SK-N-SH (cell line): ENCODE data around the gene OGFOD2. TPM values are rescaled to one million over a fixed set of nuclear protein-coding genes. Genes with fewer than 3 reads are reported as not detected.

ENCODE experiments used
- CTCF ChIA-PET: fragments of 300-600, 350-600 bp; formaldehyde crosslinking; extraction: SDS; loops from one replicate; lab custom pipeline; 2021; lab: Yijun Ruan, JAX
- POLR2A ChIA-PET: fragments of 350-600 bp; sonication (Branson Sonifier 250); formaldehyde crosslinking; extraction: SDS; loops from one replicate; lab custom pipeline; 2020; ENCODE audit warnings: antibody characterized with exemption, inconsistent platforms; lab: Yijun Ruan, JAX
- DNase-seq: peaks from one replicate; pipeline ENCODE4 v3.0.0; 2012
- H2AFZ ChIP-seq: fragments of 200-600 bp; sonication (generic); 2 replicates; pipeline ENCODE4 v1.8.1; 2016; ENCODE audit warnings: antibody characterized with exemption, mild to moderate bottlenecking, low read depth
- H3F3A ChIP-seq: fragments of 200-600 bp; sonication (generic); replicated peaks from 2 replicates; pipeline ENCODE3; 2016; ENCODE audit warnings: antibody characterized with exemption, mild to moderate bottlenecking; ENCODE audit not compliant: insufficient read depth
- H3K27ac ChIP-seq, 2 experiments: fragments of 200-500 bp in 1 of 2; fragments of 200-600 bp in 1 of 2; sonication (Bioruptor generic) in 1 of 2; sonication (generic), shearing (Covaris generic) in 1 of 2; 2 replicates each; pipeline versions ENCODE4 v1.5.1 to v1.6.1; 2014 to 2016; ENCODE audit warnings: low read depth in 2 of 2, inconsistent platforms in 1 of 2, low read length in 1 of 2, mild to moderate bottlenecking in 1 of 2, mixed read lengths in 1 of 2
- H3K27me3 ChIP-seq: fragments of 200-600 bp; sonication (generic), shearing (Covaris generic); 2 replicates; pipeline ENCODE4 v1.6.1; 2016; ENCODE audit warnings: mixed run types; ENCODE audit not compliant: insufficient read depth
- H3K36me3 ChIP-seq, 2 experiments: fragments of 200-500 bp in 1 of 2; fragments of 200-600 bp in 1 of 2; sonication (Bioruptor generic) in 1 of 2; sonication (generic) in 1 of 2; replicated peaks in 1 of 2; 2 replicates each; pipeline versions ENCODE3 to v1.5.1; 2014 to 2016; ENCODE audit warnings: low read length in 1 of 2, mild to moderate bottlenecking in 1 of 2; ENCODE audit not compliant: insufficient read depth in 2 of 2, control insufficient read depth in 1 of 2
- H3K4me1 ChIP-seq, 2 experiments: fragments of 200-500 bp in 1 of 2; fragments of 200-600 bp in 1 of 2; sonication (Bioruptor generic) in 1 of 2; sonication (generic), shearing (Covaris generic) in 1 of 2; 2 replicates each; pipeline versions ENCODE4 v1.5.1 to v1.6.1; 2014 to 2016; ENCODE audit warnings: low read depth in 1 of 2, low read length in 1 of 2, mixed run types in 1 of 2; ENCODE audit not compliant: insufficient read depth in 2 of 2, control insufficient read depth in 1 of 2
- H3K4me2 ChIP-seq: fragments of 200-600 bp; sonication (generic), shearing (Covaris generic); 2 replicates; pipeline ENCODE4 v1.6.1; 2017; ENCODE audit warnings: mixed run types
- H3K4me3 ChIP-seq, 2 experiments: fragments of 200-500 bp in 1 of 2; fragments of 200-600 bp in 1 of 2; sonication (Bioruptor generic) in 1 of 2; sonication (generic), shearing (Covaris generic) in 1 of 2; 2 replicates each; pipeline versions ENCODE4 v1.5.1 to v1.8.1; 2014 to 2016; ENCODE audit warnings: low read depth in 2 of 2, inconsistent platforms in 1 of 2, low read length in 1 of 2, mild to moderate bottlenecking in 1 of 2, mixed read lengths in 1 of 2, moderate library complexity in 1 of 2
- H3K79me2 ChIP-seq: fragments of 200-600 bp; sonication (generic); 2 replicates; pipeline ENCODE4 v1.8.1; 2017; ENCODE audit warnings: mild to moderate bottlenecking; ENCODE audit not compliant: insufficient read depth
- H3K9ac ChIP-seq: fragments of 200-600 bp; sonication (generic); 2 replicates; pipeline ENCODE4 v1.6.1; 2017; ENCODE audit warnings: mixed run types
- H3K9me2 ChIP-seq: fragments of 200-600 bp; sonication (generic); 2 replicates; pipeline ENCODE4 v1.6.1; 2017; ENCODE audit warnings: mixed run types
- H3K9me3 ChIP-seq: fragments of 200-600 bp; sonication (generic); 2 replicates; pipeline ENCODE4 v1.6.1; 2017; ENCODE audit warnings: mixed run types, mild to moderate bottlenecking, moderate library complexity
- H4K20me1 ChIP-seq: fragments of 200-600 bp; sonication (generic); 2 replicates; pipeline ENCODE4 v1.6.1; 2017; ENCODE audit warnings: mild to moderate bottlenecking, mixed run types; ENCODE audit not compliant: insufficient read depth
- ELF1 ChIP-seq: IDR thresholded peaks from 2 replicates; pipeline ENCODE4 v1.4.0; 2012
- EP300 ChIP-seq, 2 experiments: IDR thresholded peaks; 2 replicates each; pipeline versions ENCODE4 v1.4.0 to v1.6.1; 2012; ENCODE audit warnings: borderline replicate concordance in 1 of 2, low read depth in 1 of 2, low read length in 1 of 2
- FOXJ3 ChIP-seq: sonication (generic); formaldehyde crosslinking; IDR thresholded peaks from 2 replicates; pipeline ENCODE4 v1.5.1; 2020; ENCODE audit warnings: mild to moderate bottlenecking, missing genetic modification reagents
- GABPA ChIP-seq: IDR thresholded peaks from 2 replicates; pipeline ENCODE4 v1.4.0; 2012; ENCODE audit warnings: low read depth, mild to moderate bottlenecking
- JUND ChIP-seq: IDR thresholded peaks from 2 replicates; pipeline ENCODE4 v1.4.0; 2012
- MXI1 ChIP-seq: IDR thresholded peaks from 2 replicates; pipeline ENCODE4 v1.6.1; 2012; ENCODE audit warnings: mild to moderate bottlenecking, low read depth, low read length, improper control_type of control experiment
- NFIC ChIP-seq: IDR thresholded peaks from 2 replicates; pipeline ENCODE4 v1.4.0; 2012; ENCODE audit warnings: borderline replicate concordance
- RCOR1 ChIP-seq: fragments of 150-350 bp; IDR thresholded peaks from 2 replicates; pipeline ENCODE4 v1.6.1; 2017; ENCODE audit warnings: antibody characterized with exemption, low read length
- RFX5 ChIP-seq: IDR thresholded peaks from 2 replicates; pipeline ENCODE4 v1.6.1; 2012; ENCODE audit warnings: mild to moderate bottlenecking, improper control_type of control experiment, low read length
- TEAD4 ChIP-seq: IDR thresholded peaks from 2 replicates; pipeline ENCODE4 v1.4.0; 2012; ENCODE audit warnings: mild to moderate bottlenecking, borderline replicate concordance; ENCODE audit not compliant: insufficient read depth
- YY1 ChIP-seq: IDR thresholded peaks from 2 replicates; pipeline ENCODE4 v1.4.0; 2012; ENCODE audit warnings: low read depth, mild to moderate bottlenecking
- WGBS: methylation state at CpG from one replicate; pipeline ENCODE4 v1.1.6; 2017; ENCODE audit warnings: low lambda C conversion rate; 5-methylcytosine and 5-hydroxymethylcytosine counted together
- polyA plus RNA-seq, 3 experiments: library from polyadenylated mRNA; depleted of rRNA; stranded (reverse); fragments of >200 nt; gene quantifications; 2 replicates each; pipeline ENCODE4 v1.2.3, GENCODE V29; 2012
- TF ChIP-seq, protein P1 (sequence below): IDR thresholded peaks from 2 replicates; pipeline ENCODE4 v1.4.0; 2012; ENCODE audit warnings: low read depth, borderline replicate concordance
- TF ChIP-seq, protein P2 (sequence below): fragments of 200-600 bp; sonication (generic); IDR thresholded peaks from 2 replicates; pipeline ENCODE4 v1.6.1; 2017; ENCODE audit warnings: antibody characterized with exemption, mild to moderate bottlenecking, moderate library complexity
- TF ChIP-seq, protein P3 (sequence below): fragments of 150-350 bp; IDR thresholded peaks from 2 replicates; pipeline ENCODE4 v1.6.1; 2017; ENCODE audit warnings: antibody characterized with exemption, low read length, low read depth, borderline replicate concordance
- TF ChIP-seq, protein P4 (sequence below): IDR thresholded peaks from 2 replicates; pipeline ENCODE4 v1.6.1; 2012; ENCODE audit warnings: mild to moderate bottlenecking, low read depth, low read length, moderate library complexity
- TF ChIP-seq, protein P5 (sequence below): fragments of 150-350 bp; IDR thresholded peaks from 2 replicates; pipeline ENCODE4 v1.6.1; 2016; ENCODE audit warnings: mild to moderate bottlenecking, low read depth, low read length

Gene OGFOD2
- polyA plus RNA-seq, 1 of the 3 experiments (the other 2 are of a cell fraction), result 22.0 TPM

DNA sequence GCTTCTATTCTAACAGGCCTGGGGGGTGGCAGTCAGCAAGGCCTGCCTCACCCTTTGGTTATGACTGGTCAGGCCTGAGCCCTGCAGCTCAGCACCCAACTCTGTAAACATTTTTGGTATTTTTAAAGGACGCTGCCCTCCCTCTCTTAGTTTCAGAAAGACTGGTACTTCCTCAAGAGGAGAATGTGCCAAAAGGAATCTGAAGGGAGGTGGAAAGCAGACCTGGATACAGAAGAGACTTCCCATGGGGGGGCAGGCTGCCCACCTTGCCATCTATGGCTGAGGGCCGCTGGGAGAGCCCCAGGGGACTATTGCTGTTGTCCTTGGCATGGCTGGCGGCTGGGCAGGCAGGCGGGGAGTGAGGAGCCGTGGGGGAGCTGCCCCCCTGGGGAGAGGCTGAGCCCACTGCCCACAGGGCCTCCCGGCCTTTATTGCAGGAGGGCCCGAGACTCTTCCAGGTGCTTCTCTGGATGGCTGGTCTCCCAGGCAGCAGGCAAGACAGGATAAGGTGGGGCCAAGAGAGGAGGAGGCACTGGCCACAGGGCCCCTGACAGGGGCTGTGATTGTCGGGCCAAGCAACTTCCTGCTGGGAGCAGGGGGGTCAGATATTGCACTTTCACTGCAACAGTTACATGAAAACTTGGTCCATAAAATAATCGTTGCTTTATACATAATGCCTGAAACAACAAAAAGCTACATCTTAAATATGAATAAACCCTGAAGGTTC is 8.9 kb downstream of the OGFOD2 start:
- peaks cover 41% of the 10 kb centered on the region; the same call in 1 of the 2 replicates for H3K79me2 ChIP-seq
- peaks cover 0 to 16% of the 10 kb centered on the region in 2 experiments for H3K36me3 ChIP-seq
- ChIA-PET POLR2A (interaction anchor here (2.1 kb wide), 1 partner anchor 8 kb away, joined by 9 read pairs; the partner anchor contains the start of gene OGFOD2), CTCF (interaction anchor here (1.3 kb wide), 1 partner anchor 59 kb away, joined by 3 read pairs; no protein-coding TSS in a partner anchor)
- H3K4me3 ChIP-seq, result no peak overlapping the region
- no peak overlapping the region for H2AFZ ChIP-seq
- H4K20me1 ChIP-seq, result peaks cover 10% of the 10 kb centered on the region; the same call in 1 of the 2 replicates
- no peak overlapping the region; a peak in 1 of 4 replicates for H3K27ac ChIP-seq
- H3K27me3 ChIP-seq, result no peaks in the 10 kb centered on the region
- TF ChIP-seq TEAD4 (no peak), YY1 (no peak), ELF1 (no peak), FOXJ3 (CRISPR knock-in tag) (no peak), EP300 (IDR thresholded peaks at IDR 0.05; ENCODE audit: borderline replicate concordance in 1 of 2, low read depth in 1 of 2, low read length in 1 of 2) (no peak), JUND (no peak), NFIC (no peak), RFX5 (no peak), MXI1 (no peak), RCOR1 (no peak), GABPA (no peak)
- TF ChIP-seq, protein P1, sequence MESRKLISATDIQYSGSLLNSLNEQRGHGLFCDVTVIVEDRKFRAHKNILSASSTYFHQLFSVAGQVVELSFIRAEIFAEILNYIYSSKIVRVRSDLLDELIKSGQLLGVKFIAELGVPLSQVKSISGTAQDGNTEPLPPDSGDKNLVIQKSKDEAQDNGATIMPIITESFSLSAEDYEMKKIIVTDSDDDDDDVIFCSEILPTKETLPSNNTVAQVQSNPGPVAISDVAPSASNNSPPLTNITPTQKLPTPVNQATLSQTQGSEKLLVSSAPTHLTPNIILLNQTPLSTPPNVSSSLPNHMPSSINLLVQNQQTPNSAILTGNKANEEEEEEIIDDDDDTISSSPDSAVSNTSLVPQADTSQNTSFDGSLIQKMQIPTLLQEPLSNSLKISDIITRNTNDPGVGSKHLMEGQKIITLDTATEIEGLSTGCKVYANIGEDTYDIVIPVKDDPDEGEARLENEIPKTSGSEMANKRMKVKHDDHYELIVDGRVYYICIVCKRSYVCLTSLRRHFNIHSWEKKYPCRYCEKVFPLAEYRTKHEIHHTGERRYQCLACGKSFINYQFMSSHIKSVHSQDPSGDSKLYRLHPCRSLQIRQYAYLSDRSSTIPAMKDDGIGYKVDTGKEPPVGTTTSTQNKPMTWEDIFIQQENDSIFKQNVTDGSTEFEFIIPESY, result no peak
- TF ChIP-seq, protein P2, sequence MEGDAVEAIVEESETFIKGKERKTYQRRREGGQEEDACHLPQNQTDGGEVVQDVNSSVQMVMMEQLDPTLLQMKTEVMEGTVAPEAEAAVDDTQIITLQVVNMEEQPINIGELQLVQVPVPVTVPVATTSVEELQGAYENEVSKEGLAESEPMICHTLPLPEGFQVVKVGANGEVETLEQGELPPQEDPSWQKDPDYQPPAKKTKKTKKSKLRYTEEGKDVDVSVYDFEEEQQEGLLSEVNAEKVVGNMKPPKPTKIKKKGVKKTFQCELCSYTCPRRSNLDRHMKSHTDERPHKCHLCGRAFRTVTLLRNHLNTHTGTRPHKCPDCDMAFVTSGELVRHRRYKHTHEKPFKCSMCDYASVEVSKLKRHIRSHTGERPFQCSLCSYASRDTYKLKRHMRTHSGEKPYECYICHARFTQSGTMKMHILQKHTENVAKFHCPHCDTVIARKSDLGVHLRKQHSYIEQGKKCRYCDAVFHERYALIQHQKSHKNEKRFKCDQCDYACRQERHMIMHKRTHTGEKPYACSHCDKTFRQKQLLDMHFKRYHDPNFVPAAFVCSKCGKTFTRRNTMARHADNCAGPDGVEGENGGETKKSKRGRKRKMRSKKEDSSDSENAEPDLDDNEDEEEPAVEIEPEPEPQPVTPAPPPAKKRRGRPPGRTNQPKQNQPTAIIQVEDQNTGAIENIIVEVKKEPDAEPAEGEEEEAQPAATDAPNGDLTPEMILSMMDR, result no peak
- TF ChIP-seq, protein P3, sequence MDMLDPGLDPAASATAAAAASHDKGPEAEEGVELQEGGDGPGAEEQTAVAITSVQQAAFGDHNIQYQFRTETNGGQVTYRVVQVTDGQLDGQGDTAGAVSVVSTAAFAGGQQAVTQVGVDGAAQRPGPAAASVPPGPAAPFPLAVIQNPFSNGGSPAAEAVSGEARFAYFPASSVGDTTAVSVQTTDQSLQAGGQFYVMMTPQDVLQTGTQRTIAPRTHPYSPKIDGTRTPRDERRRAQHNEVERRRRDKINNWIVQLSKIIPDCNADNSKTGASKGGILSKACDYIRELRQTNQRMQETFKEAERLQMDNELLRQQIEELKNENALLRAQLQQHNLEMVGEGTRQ, result no peak
- TF ChIP-seq, protein P4, sequence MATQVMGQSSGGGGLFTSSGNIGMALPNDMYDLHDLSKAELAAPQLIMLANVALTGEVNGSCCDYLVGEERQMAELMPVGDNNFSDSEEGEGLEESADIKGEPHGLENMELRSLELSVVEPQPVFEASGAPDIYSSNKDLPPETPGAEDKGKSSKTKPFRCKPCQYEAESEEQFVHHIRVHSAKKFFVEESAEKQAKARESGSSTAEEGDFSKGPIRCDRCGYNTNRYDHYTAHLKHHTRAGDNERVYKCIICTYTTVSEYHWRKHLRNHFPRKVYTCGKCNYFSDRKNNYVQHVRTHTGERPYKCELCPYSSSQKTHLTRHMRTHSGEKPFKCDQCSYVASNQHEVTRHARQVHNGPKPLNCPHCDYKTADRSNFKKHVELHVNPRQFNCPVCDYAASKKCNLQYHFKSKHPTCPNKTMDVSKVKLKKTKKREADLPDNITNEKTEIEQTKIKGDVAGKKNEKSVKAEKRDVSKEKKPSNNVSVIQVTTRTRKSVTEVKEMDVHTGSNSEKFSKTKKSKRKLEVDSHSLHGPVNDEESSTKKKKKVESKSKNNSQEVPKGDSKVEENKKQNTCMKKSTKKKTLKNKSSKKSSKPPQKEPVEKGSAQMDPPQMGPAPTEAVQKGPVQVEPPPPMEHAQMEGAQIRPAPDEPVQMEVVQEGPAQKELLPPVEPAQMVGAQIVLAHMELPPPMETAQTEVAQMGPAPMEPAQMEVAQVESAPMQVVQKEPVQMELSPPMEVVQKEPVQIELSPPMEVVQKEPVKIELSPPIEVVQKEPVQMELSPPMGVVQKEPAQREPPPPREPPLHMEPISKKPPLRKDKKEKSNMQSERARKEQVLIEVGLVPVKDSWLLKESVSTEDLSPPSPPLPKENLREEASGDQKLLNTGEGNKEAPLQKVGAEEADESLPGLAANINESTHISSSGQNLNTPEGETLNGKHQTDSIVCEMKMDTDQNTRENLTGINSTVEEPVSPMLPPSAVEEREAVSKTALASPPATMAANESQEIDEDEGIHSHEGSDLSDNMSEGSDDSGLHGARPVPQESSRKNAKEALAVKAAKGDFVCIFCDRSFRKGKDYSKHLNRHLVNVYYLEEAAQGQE, result no peak
- TF ChIP-seq, protein P5, sequence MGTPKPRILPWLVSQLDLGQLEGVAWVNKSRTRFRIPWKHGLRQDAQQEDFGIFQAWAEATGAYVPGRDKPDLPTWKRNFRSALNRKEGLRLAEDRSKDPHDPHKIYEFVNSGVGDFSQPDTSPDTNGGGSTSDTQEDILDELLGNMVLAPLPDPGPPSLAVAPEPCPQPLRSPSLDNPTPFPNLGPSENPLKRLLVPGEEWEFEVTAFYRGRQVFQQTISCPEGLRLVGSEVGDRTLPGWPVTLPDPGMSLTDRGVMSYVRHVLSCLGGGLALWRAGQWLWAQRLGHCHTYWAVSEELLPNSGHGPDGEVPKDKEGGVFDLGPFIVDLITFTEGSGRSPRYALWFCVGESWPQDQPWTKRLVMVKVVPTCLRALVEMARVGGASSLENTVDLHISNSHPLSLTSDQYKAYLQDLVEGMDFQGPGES, result no peak
- TF ChIP-seq, all 33 proteins: peak for 0
- DNase-seq, result no peak
- no peaks in the 10 kb centered on the region for H3K9me3 ChIP-seq
- H3K4me2 ChIP-seq, result no peak overlapping the region
- H3K9ac ChIP-seq, result no peak overlapping the region
- 75% methylated on average over 4 of the region's 9 CpGs for WGBS
- peaks cover 7% of the 10 kb centered on the region for H3F3A ChIP-seq
- H3K4me1 ChIP-seq, result peaks cover 13 to 31% of the 10 kb centered on the region in 2 experiments; a peak in 3 of 4 replicates
- no peaks in the 10 kb centered on the region for H3K9me2 ChIP-seq
